RPMI8226 (cell line): ENCODE results near the gene IDH3A.
A peak's percentile ranks its signal among the peaks of the same experiment; 100 is the strongest.
"Not testable (repeated sequence)": the region's sequence is repeated elsewhere in the genome, so short reads cannot be mapped to it uniquely, and the experiment has no call there.

Experiments
- DNase-seq: peaks from one replicate; pipeline ENCODE4 v3.0.0-alpha.2; 2015

Gene IDH3A

GRCh38 chr15:78129751-78130287 lies 19.3 kb upstream of the IDH3A start:
- DNase-seq = no peak

- peak; percentile 34 for DNase-seq
These were observed 18.5 kb upstream of the IDH3A start for GRCh38 chr15:78130466-78131294.

- peak; percentile 77 for DNase-seq
These were observed 17.7 kb upstream of the IDH3A start, which contains the start of gene CIB2 for GRCh38 chr15:78131295-78132061. Gene CIB2, minus strand, starts transcription at chr15:78131445. Its CDS starts 230 bp downstream, at chr15:78131215.

- DNase-seq = no peak
These were observed 15.4 kb upstream of the IDH3A start for GRCh38 chr15:78133801-78134200.

- no peak for DNase-seq
These were observed 9.6 kb upstream of the IDH3A start for GRCh38 chr15:78139578-78139977.

- DNase-seq = no peak
These were observed 8.9 kb upstream of the IDH3A start for GRCh38 chr15:78140292-78140691.

- DNase-seq = no peak
These were observed 6.8 kb upstream of the IDH3A start for GRCh38 chr15:78142332-78142731.

GRCh38 chr15:78146425-78147154 lies 2.6 kb upstream of the IDH3A start:
- no peak for DNase-seq

GRCh38 chr15:78147566-78147965 lies 1.6 kb upstream of the IDH3A start:
- no peak for DNase-seq

- peak; percentile 11 for DNase-seq
These were observed 632 bp upstream of the IDH3A start for GRCh38 chr15:78148392-78149067.

GRCh38 chr15:78149805-78150751 lies 916 bp downstream of the IDH3A start:
- DNase-seq = peak; percentile 32

GRCh38 chr15:78151075-78151474 lies 1.9 kb downstream of the IDH3A start:
- not testable (repeated sequence) for DNase-seq

GRCh38 chr15:78154955-78155354 lies 5.8 kb downstream of the IDH3A start:
- DNase-seq = no peak

GRCh38 chr15:78155355-78155939 lies 6.3 kb downstream of the IDH3A start:
- no peak for DNase-seq

GRCh38 chr15:78156653-78157052 lies 7.5 kb downstream of the IDH3A start:
- DNase-seq = no peak

GRCh38 chr15:78157203-78157602 lies 8.0 kb downstream of the IDH3A start:
- DNase-seq = no peak

- DNase-seq = no peak
These were observed 10.2 kb downstream of the IDH3A start for GRCh38 chr15:78159395-78159794.

- no peak for DNase-seq
These were observed 12.9 kb downstream of the IDH3A start for GRCh38 chr15:78162038-78162437.

- no peak for DNase-seq
These were observed 14.8 kb downstream of the IDH3A start for GRCh38 chr15:78164010-78164409.

- DNase-seq = no peak
These were observed 18.2 kb downstream of the IDH3A start for GRCh38 chr15:78167227-78167888.
